CD4-positive, alpha-beta T cell treated with Interferon gamma for 1 hour (primary cell): Measurements from ENCODE around the gene ABR.
A peak's percentile ranks its signal among the peaks of the same experiment; 100 is the strongest.
"Not testable (repeated sequence)": the region's sequence is repeated elsewhere in the genome, so short reads cannot be mapped to it uniquely, and the experiment has no call there.

Experiments
- DNase-seq: peaks from one replicate; pipeline ENCODE4 v3.0.0-alpha.2; 2020

ABR gene

DNA sequence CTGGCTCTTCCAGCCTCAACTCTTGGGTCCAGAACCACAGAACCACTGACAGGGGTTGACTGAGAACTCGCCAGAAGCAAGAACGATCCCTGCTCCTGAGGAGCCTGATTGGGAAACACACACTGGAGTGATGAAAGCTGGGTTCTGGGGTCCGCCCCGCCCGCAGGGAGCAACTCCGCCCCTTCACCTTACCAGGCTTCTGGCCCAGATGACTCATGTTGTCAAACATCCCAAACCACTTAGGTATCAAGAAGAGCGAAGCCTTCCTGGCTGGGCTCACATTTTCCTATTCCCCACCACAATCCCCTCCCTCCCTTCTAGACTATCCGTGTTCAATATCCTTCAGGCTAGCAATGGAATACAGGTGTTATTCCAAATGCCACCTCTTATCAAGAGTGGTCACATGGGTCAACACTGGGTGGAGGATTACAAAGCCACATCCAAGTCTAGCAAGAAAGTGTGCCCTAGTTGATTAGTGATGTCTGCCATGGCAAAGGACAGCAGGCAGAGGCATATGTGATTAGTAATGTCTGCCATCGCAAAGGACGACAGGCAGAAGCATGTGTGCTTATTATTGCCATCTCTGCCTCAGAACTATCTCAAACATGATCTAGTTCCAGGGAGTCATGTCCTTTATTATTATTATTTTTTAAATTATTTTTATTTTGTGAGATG is 112.4 kb downstream of the ABR start:
- no peak for DNase-seq

DNA sequence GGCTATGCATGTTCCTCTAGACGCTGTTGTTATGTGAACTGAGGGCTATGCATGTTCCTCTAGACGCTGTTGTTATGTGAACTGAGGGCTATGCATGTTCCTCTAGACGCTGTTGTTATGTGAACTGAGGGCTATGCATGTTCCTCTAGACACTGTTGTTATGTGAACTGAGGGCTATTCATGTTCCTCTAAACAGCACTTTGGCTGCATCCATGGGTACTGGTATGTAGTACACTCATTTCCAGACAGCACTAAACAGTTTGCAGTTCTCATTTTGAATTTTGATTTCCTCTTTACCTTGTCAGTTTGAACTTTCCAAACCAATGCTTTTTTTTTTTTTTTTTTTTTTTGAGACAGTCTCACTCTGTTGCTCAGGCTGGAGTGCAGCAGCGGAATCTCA is 114.4 kb downstream of the ABR start:
- DNase-seq, result not testable (repeated sequence)

DNA sequence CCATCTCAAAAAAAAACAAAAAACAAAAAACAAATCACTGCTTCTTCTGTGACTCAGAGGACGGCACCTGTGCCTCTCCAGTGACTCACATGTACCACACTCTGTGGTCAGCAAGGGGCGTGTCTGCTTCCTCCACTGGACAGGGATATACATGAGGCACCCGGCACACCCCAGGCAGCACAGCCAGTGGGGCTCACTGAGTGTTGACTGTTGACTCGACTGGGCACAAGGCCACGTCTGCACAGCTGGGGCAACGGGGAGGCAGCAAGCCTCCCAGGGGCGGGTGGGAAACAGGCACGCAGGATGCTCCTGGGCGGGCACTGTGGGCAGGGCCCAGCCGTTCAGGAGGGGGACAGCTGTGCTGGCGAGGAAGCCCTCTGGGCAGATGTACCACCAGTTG is 118.8 kb downstream of the ABR start:
- peak; percentile 27 for DNase-seq

DNA sequence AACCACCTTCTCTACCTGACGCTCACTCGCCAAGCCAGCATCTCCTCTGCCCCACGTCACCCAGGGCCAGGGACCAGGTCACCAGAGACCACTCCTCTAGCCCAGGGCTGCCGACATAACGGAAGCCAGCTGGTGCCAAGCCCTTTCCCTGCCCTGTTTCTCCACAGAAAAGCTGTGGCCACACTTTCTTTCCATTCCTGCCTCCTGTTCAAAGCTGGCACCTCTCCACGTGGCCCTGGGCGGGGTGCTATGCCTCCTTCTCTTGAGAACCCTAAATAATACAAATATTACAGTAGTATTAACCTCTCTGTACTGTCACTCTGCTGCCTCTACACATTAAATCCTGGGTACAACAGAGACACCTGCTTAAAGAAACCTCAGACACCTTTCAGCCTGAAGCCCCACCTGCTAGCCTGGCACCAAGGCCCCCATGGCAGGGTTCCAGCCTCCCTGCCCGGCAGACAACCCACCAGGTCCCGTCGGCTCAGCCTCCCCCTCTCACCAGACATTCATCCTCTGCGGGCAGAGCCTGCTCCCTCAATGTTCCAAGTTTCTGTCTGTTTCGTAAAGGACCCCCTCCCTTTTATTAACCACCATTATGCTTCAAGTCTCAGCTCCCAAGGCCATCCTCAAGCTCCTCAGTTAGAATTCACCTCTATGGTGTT is 120.5 kb downstream of the ABR start:
- no peak for DNase-seq

DNA sequence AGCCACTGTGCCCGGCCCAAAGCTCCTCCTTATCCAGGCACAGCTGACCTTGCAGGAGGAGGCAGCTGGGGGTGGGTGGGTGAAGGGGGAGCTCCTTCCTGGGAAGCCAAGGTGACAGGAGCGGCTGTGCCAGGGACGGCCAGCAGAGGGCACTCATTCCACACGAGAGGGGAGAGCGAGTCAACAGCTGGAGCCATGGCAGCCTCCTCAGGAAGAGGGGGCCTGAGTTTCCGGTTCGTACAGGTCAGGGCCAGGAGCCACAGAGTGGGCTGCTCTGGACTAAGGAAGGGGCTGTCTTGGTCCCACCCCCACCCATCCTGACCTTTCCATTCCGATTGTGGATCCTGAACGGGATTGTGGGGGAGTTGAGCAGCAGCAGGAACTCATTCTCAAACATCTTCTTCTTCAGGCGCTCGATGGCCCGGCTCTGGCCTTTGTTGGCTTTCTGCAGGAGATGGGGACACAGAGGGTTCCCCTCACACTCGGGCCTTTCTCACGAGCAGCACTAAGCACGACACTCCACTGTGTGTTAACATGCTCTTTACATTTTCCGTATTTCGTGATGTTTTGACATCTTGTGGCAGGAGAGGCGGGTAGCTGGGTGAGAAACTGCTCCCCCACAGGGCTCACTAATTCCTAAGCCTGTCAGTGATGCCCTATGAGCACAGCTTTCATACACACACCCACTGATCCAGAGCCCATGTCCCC is 121.2 kb downstream of the ABR start:
- peak; percentile 23 for DNase-seq

DNA sequence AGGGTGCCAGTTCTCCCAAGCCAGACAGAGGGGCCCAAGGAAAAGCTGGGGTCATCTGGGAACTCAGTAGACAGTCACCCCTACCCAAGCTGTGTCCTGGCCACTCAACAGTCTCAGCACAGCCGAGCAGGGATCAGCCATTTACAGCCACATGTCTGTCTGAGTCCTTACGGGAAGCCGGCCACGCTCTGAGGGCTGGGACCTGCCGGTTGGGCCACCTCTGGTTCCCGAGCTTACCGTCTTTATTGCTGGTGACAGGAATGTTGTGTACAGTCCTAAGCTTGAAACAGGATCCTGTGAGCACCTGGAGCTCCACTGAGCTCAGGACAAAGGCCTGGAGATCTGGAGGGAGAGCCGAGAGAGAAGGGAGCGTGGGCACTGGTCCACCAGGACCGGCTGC is 123.0 kb downstream of the ABR start:
- DNase-seq, result no peak

DNA sequence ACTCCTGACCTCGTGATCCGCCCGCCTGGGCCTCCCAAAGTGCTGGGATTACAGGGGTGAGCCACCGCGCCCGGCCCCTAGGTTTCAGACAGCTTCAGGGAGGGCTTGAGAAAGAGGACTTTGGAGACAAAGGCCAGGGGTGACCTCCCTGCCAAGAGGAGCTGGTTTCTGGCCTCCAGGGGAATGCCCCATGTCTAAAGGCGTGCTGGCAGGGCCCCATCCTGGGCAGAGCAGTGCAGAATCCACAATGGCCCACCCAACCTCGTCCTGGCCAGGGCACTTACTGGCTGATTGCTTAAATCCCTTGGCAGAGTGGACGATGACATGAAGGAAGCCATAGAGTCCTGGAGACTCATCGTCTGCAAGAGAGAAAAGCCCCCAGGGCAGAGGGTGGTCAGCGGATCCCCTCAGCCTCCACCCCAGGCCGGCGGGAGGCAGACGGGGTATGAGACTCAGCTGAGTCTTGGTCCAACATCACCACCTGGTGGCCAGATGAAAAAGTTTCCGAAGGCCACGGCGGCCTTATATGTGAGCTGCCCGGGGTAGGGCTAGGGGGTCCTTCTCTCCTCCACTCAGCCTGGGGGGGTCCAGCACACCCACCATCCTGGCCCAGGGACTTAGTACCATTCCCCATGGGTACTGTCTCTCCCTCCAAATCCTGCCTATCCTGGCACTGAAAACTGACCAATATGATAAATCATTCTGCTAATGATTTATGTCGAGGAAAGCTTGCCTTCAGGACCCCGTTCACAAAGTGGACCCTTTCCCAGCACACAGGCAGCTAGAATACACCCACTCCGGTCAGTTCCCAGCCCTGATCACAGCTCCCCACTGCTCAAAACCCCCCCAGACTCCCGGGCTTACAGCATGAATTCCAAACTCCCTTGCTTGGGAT is 123.8 kb downstream of the ABR start:
- peak; percentile 23 for DNase-seq

DNA sequence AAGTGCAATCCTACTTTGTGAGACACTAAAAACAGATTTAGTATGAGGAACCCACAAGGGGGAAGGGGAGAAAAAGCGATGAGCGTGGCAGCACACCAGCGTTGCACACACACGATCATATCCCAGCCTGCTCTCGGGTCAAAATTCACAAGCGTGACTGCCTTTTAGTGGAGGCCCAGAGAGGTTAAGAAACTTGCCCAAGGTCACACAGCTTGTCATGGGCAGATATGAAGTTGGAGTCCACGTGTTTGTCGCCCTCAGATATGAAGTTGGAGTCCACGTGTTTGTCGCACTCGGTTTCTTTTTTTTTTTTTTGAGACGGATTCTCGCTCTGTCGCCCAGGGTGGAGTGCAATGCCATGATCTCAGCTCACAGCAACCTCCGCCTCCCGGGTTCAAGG is 124.5 kb downstream of the ABR start:
- DNase-seq, result no peak

DNA sequence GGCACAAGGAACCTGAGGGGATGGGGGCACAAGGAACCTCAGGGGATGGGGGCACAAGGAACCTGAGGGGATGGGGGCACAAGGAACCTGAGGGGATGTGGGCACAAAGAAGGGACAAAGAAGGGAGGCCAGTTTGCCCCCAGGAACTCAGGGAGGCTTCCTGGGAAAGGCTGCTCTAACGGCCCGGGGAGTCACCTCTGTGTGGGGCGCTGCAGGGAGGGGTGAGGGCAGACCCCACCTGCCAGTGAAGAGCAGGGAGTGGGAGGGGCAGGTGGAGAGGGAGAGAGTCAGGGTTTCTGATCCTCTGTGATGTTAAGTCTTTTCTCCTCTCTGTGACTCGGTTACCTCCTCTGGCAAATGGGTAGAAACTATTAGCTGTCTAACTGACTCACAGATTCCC is 125.1 kb downstream of the ABR start:
- no peak for DNase-seq

DNA sequence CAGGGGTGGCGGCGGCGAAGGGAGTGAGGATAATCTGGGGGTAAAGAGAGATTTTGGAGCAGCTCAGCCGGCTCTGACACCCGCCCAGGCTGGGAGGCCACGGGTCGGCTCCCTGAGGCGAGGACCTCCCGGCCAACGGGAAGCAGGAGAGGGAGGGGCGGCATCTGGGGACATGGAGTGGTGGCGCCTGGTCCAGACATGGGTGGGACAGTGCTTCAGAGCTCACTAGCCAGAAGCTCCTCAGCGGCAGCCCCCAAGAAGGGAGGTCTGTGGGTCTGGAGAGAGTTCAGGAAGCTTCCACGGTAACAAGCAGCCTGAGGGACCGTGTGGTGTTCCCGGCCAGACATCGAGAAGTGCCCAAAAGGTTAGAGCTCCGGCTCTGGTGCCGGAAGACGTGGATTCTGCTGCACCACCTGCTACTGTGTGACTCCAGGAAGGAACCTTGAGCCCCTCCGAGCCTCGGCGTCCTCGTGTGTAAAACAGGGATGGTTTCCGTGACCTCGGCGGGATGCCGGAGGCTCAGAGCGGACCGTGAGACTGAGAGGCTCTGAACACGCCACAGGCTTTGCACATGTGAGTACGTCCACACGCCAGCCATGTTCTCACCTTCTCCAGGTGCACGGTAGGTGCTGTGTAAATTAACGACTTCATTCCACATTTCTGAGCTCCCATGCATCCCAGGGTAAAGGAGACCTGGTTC is 126.0 kb downstream of the ABR start:
- no peak for DNase-seq

DNA sequence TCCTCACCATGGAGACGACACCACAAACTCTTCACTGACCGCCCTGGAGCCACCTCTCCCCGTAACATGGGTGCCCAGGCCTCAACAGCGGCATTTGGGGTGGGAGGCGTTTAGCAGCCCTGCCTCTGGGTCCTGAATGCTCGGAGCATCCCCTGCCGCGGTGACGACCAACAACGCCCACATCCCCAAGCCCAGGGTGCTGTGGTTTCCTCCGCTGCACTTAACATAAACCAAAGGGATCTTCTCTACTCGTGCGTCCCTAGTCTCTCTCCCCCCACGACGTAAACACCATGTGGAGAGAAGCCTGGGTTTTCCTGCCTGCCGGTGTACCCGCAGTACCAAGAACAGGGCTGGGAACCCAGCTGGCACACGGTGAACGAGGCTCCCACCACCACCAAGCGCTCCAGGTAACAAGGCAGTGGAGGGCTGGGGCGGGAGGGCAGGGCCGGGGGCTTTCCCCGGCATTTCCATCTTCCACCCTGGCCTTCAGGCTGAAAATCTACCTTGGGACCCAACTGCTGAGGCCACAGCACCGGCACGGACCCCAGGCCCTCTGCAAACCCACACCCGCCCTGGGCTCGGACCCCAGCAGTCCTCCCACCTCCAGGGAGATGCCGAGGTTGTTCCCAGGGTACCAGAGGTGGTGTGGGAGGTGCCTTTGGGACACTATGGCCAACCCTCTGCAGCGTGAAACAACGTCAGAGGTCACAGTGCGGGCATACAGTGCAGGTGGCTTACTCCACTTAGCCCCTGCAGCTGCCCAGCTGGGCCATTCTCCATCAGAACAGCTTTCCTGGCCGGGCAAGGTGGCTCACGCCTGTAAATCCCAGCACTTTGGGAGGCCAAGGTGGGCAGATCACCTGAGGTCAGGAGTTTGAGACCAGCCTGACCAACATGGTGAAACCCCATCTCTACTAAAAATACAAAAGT is 128.5 kb downstream of the ABR start:
- no peak for DNase-seq

DNA sequence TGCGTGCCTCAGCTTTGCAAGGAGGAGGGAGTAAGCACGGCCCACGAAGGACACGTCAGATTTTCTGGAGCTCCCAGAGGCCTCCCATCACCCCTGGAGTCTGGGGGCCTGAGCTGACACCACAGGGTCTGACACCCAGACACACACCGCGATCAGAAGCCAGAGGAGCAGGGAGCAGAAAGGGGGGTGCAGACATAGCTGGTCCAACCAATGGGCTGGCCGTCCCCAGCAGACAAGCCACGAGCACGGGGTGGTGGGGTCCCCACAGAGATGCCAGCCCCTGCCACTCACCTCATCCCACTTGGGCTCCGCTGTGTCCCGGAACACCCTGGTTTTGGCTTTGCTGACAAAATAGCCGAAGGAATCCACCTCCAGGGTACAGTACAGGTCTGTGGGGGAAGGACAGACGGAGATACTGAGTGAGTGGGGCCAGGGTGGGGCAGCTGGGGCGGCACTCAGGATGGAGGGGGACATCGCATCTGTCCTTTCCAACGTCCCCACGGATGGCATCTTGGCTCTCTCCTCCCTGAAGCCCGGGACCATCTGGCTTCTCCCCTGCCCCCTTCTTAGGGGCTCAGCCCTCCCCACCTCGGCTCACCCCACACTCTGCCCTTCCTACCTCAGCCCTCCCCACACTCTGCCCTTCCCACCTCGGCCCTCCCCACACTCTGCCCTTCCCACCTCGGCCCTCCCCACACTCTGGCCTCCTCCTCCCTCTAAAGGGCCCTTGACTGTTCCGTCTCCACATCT is 129.4 kb downstream of the ABR start:
- no peak for DNase-seq

DNA sequence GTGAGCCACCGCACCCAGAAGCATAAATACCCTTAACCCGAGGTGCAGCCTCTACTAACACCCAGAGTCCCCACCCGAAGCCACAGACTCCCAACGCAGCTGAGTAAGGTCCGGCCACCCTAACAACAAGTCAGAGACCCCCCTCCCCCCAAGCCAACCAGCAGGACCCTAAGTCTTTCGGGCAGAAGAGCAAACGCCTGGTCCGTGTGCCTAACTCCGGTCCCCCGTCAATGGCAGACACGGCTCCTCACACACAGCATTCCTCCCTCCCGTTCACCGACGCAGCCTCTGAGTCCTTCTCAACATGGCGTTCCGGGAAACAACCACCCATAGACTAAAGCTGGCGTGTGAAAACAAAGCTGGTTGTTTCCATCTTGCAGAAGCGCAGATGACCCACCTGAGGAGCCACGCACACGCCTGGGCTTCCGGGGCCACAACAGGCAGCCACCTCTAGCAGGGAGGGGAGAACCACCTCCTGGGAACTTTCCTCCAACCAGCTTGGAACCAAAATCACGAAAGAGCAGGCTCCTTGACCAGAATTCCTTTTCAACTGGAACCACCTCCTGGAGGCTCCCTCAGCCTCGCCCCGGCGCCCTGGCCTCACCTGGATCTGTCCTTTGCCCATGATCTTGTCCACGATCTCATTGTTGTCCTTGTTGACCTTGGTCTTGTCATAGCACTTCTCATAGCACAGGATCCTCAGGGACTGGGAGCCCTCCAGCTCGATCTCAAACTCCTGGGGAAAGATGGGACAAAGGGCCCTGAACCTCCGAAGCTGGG is 130.1 kb downstream of the ABR start:
- DNase-seq, result no peak

DNA sequence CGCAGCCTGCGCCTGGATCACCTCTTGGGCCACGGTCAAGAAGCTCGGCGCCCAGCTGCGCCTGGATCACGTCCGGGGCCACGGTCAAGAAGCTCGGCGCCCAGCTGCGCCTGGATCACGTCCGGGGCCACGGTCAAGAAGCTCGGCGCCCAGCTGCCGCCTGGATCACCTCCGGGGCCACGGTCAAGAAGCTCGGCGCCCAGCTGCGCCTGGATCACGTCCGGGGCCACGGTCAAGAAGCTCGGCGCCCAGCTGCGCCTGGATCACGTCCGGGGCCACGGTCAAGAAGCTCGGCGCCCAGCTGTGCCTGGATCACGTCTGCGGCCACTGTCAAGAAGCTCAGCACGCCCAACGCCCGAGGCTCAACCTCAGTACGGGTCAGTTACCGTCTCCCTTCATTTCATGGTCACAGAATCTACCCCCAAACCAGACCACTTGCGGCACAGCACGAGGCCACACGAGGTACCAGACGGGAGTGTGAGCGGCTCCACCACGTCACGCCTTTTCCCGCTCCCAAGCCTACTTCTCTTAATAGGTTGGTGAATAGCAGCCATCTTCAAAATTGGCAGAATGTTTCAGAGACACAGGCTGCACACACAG is 131.2 kb downstream of the ABR start:
- not testable (repeated sequence) for DNase-seq

DNA sequence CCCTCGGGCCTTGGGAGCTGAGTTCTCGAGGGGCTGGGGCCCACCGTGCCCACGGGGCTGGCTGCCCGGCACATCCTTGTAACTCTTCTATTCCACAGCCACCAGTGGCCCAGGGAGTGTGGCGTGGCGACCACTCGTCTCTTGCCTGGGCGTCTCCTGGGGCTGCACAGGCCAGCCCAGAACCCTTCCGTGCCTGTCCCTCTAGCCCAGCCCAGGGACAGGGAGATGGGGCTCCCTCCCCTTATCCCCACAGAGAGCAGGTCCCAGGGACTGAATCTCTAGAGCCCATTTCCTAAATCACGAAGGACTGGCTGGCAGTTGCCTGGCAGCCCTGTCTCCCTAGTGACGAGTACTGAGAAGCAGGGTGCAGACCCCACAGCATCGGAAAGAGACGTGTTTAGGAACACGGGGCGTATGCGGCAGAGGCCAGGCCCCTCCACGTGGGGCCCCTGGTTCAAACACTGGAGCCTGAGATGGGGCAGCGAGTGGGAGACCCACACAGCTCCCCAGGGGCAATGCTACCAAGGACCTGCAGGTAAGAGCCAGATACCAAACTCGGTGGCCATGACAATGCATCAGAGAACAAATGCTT is 131.8 kb downstream of the ABR start:
- no peak for DNase-seq

DNA sequence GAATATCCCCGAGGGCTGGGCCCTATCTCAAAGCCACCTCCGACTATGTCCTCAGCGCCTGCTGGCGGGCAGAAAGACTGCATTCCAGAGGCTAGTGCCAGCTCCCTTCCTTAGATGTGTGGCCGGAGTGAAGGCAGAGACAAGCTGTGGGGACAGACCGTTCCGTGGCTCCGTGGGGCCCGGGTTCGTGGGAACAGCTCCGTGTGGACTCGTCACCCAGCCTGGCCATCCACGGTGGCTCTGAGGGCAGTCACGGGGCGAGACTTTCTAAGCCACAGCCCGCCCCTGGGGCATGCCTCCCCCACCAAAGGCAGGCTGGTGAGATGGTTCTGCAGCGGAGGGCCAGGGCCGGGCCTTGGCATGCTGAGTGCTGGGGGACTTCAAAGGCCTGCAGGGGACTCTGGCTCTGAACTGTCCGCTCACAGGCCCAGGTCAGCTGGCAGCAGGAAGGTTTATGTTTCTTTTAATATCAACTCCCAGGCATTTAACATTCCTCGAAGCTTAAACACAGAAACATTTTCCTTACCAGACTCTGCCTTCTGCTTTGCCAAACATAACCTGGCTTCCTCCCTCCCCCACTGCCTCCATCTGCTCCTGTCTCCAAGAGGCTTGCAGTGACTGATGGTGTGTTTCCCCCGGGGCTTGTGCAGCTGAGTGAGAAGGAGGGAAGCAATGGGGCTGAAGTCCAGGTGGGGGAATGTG is 132.5 kb downstream of the ABR start:
- DNase-seq, result no peak

DNA sequence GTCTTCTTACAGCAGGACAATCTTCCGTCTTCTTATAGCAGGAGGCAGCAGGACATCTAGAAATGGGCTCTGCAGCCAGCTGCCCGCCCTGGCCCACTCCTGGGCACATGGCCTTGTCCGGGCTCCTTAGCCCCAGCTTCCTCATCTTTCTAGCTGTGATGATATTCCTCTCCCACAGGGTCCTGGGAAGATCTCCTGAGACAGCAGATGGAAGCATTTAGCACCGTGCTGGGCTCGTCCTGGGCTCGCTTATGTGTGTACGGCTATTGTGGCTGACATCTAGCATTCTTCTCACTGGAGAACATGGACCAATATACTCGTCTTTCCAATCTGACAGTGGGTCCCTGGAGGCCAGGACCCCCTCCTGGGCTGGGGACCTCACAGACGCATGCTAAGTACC is 134.3 kb downstream of the ABR start:
- DNase-seq, result no peak

DNA sequence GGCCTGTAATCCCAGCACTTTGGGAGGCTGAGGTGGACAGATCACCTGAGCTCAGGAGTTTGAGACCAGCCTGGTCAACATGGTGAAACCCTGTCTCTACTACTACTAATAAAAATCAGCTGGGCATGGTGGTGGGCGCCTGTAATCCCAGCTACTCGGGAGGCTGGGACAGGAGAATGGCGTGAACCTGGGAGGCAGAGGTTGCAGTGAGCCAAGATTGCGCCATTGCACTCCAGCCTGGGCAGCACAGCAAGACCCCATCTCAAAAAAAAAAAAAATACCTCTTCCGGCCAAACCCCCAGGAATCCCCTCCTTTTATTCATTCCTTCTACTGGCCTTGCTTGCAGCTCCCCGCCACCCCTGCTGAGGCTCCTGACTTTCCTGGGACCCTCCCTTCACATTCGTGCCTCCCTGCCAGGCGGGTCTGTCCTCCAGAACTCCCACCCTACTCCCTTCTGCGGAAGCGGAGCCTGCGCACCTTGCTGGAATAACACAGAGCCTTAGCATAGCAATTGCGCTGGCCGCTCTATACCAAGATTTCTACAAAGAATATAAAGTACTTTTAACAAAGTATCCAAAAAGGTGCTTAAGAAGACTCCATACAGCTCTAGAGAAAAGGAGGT is 135.3 kb downstream of the ABR start:
- not testable (repeated sequence) for DNase-seq
